Suppressor macrophage (primary cell): Measurements from ENCODE around the gene HHATL.

Experiments
- DNase-seq, 4 experiments: peaks; one replicate each; pipeline ENCODE4 v3.0.0-alpha.2; 2020 to 2022
- total RNA-seq, 17 experiments: gene quantifications; one replicate each; lab custom pipeline; 2026; ENCODE audit warnings: mixed read lengths in 6 of 17, inconsistent platforms in 3 of 17; lab: John Stamatoyannopoulos, UW

Gene HHATL
- 0 to 1.2 (median 0) reads per million in 17 experiments for total RNA-seq

GRCh38 chr3:42702066-42702951, at the start of gene HHATL:
Gene HHATL (minus strand): TSS chr3:42702798. CDS start chr3:42700826, 1,972 bp downstream.
- no peak for DNase-seq

- DNase-seq = no peak
These were observed 49.0 kb upstream of the HHATL start for GRCh38 chr3:42751609-42752008.

- DNase-seq = no peak
These were observed 48.2 kb upstream of the HHATL start for GRCh38 chr3:42750834-42751233.

GRCh38 chr3:42749753-42750231, 47.2 kb upstream of the HHATL start:
- peak; percentile 71 to 82 (median 77) for DNase-seq

GRCh38 chr3:42749025-42749752, 46.6 kb upstream of the HHATL start:
- DNase-seq = no peak

- DNase-seq = peak in 3 of 4 experiments; percentile 39 to 61 (median 53)
These were observed 45.0 kb upstream of the HHATL start for GRCh38 chr3:42747581-42747980.

- DNase-seq = no peak
These were observed 44.2 kb upstream of the HHATL start for GRCh38 chr3:42746455-42747450.

GRCh38 chr3:42745776-42746454, 43.3 kb upstream of the HHATL start:
- DNase-seq = no peak

- no peak for DNase-seq
These were observed 42.7 kb upstream of the HHATL start for GRCh38 chr3:42745291-42745745.

- no peak for DNase-seq
These were observed 40.8 kb upstream of the HHATL start for GRCh38 chr3:42743204-42743995.

GRCh38 chr3:42742688-42743087, 40.1 kb upstream of the HHATL start:
- DNase-seq = no peak

GRCh38 chr3:42742259-42742658, 39.7 kb upstream of the HHATL start:
- no peak for DNase-seq

GRCh38 chr3:42741796-42742195, 39.2 kb upstream of the HHATL start:
- no peak for DNase-seq

- DNase-seq = peak; percentile 58 to 78 (median 72)
These were observed 37.0 kb upstream of the HHATL start for GRCh38 chr3:42739401-42740158.

- no peak for DNase-seq
These were observed 33.9 kb upstream of the HHATL start for GRCh38 chr3:42736531-42736930.

GRCh38 chr3:42736081-42736480, 33.5 kb upstream of the HHATL start:
- no peak for DNase-seq

- no peak for DNase-seq
These were observed 33.0 kb upstream of the HHATL start for GRCh38 chr3:42735615-42736014.

- DNase-seq = no peak
These were observed 32.4 kb upstream of the HHATL start for GRCh38 chr3:42735019-42735418.

- DNase-seq = no peak
These were observed 31.8 kb upstream of the HHATL start for GRCh38 chr3:42734263-42734860.
